ENCODE data around the gene REV3L. TPM values are rescaled to one million over a fixed set of nuclear protein-coding genes. Genes with fewer than 3 reads are reported as not detected.

The REV3L gene
- polyA plus RNA-seq, 1 of the 3 experiments (the other 2 are of a cell fraction): 7.3 TPM

GRCh38 chr6:111456208-111456607 is 26.8 kb downstream of the REV3L start (continued):
- TF ChIP-seq TCF12 (IDR thresholded peaks at IDR 0.05) (peak; percentile 47; the same call in 1 of the 2 replicates), TAF1 (IDR thresholded peaks at IDR 0.05; ENCODE audit: borderline replicate concordance, low read depth, low read length) (no peak)

GRCh38 chr6:111450636-111451035 is 32.4 kb downstream of the REV3L start:
- H3K4me1 ChIP-seq (ENCODE audit: control insufficient read depth in 1 of 2, insufficient read depth in 2 of 2, low read depth in 1 of 2, low read length in 1 of 2): peaks cover 0 to 13% of the 10 kb centered on the region in 2 experiments; a peak in 2 of 4 replicates
- no peak for DNase-seq
- H3K36me3 ChIP-seq (replicated peaks in 1 of 2; ENCODE audit: control insufficient read depth in 1 of 2, insufficient read depth in 2 of 2, low read length in 1 of 2): peaks cover 0 to 2% of the 10 kb centered on the region in 2 experiments
- H3K4me2 ChIP-seq: no peak overlapping the region
- H3K4me3 ChIP-seq (ENCODE audit: low read depth in 2 of 2, low read length in 1 of 2): no peak overlapping the region
- no peaks in the 10 kb centered on the region for H3K27me3 ChIP-seq (ENCODE audit: insufficient read depth)
- TF ChIP-seq GATA2 (CRISPR knock-in tag; IDR thresholded peaks at IDR 0.05) (no peak), POLR2AphosphoS5 (IDR thresholded peaks at IDR 0.05; ENCODE audit: low read depth, low read length) (no peak), MXI1 (IDR thresholded peaks at IDR 0.05; ENCODE audit: low read depth, low read length) (no peak), RFX5 (IDR thresholded peaks at IDR 0.05; ENCODE audit: low read length) (no peak), CHD2 (IDR thresholded peaks at IDR 0.05; ENCODE audit: low read length, partially characterized antibody) (no peak), RCOR1 (IDR thresholded peaks at IDR 0.05; ENCODE audit: low read length) (no peak), SIN3A (IDR thresholded peaks at IDR 0.05; ENCODE audit: borderline replicate concordance, low read depth, low read length) (no peak), MEF2A (IDR thresholded peaks at IDR 0.05; ENCODE audit: borderline replicate concordance, low read depth) (no peak), FOSL2 (IDR thresholded peaks at IDR 0.05; ENCODE audit: borderline replicate concordance, low read depth) (no peak), YY1 (IDR thresholded peaks at IDR 0.05; ENCODE audit: low read depth) (no peak), MAX (IDR thresholded peaks at IDR 0.05; ENCODE audit: low read depth) (no peak), GABPA (IDR thresholded peaks at IDR 0.05; ENCODE audit: low read depth) (no peak), NFIC (IDR thresholded peaks at IDR 0.05; ENCODE audit: borderline replicate concordance) (no peak), USF2 (IDR thresholded peaks at IDR 0.05; ENCODE audit: borderline replicate concordance, low read depth, low read length) (no peak)
- peaks cover 27% of the 10 kb centered on the region; the same call in 1 of the 2 replicates for H4K20me1 ChIP-seq (ENCODE audit: insufficient read depth)
- H2AFZ ChIP-seq (ENCODE audit: low read depth): no peak overlapping the region
- ChIA-PET POLR2A (no interaction called here), CTCF (no interaction called here)
- no peak overlapping the region for H3K27ac ChIP-seq (ENCODE audit: low read depth in 2 of 2, low read length in 1 of 2)
- H3K9me2 ChIP-seq: no peaks in the 10 kb centered on the region
- 92% methylated on average over 2 of the region's 2 CpGs for WGBS (ENCODE audit: low lambda C conversion rate)
- peaks cover 90% of the 10 kb centered on the region for H3K79me2 ChIP-seq (ENCODE audit: insufficient read depth)
- no peak overlapping the region for H3K9ac ChIP-seq
- H3K9me3 ChIP-seq: no peaks in the 10 kb centered on the region
- H3F3A ChIP-seq (replicated peaks; ENCODE audit: insufficient read depth): peaks cover 4% of the 10 kb centered on the region

- H3K9me3 ChIP-seq: no peaks in the 10 kb centered on the region
- H4K20me1 ChIP-seq (ENCODE audit: insufficient read depth): peaks cover 23% of the 10 kb centered on the region; the same call in 1 of the 2 replicates
- ChIA-PET CTCF (no interaction called here), POLR2A (no interaction called here)
- H3K4me1 ChIP-seq (ENCODE audit: control insufficient read depth in 1 of 2, insufficient read depth in 2 of 2, low read depth in 1 of 2, low read length in 1 of 2): peaks cover 0 to 14% of the 10 kb centered on the region in 2 experiments; a peak in 2 of 4 replicates
- H2AFZ ChIP-seq (ENCODE audit: low read depth): no peak overlapping the region
- H3K27me3 ChIP-seq (ENCODE audit: insufficient read depth): no peaks in the 10 kb centered on the region
- H3K9me2 ChIP-seq: no peaks in the 10 kb centered on the region
- H3K4me2 ChIP-seq: no peak overlapping the region
- peaks cover 89% of the 10 kb centered on the region for H3K79me2 ChIP-seq (ENCODE audit: insufficient read depth)
- no peak overlapping the region for H3K9ac ChIP-seq
- 95% methylated on average over 7 of the region's 7 CpGs for WGBS (ENCODE audit: low lambda C conversion rate)
- H3K27ac ChIP-seq (ENCODE audit: low read depth in 2 of 2, low read length in 1 of 2): no peak overlapping the region
- peaks cover 4% of the 10 kb centered on the region for H3F3A ChIP-seq (replicated peaks; ENCODE audit: insufficient read depth)
- no peak for DNase-seq
- no peak overlapping the region for H3K4me3 ChIP-seq (ENCODE audit: low read depth in 2 of 2, low read length in 1 of 2)
- peaks cover 0 to 2% of the 10 kb centered on the region in 2 experiments for H3K36me3 ChIP-seq (replicated peaks in 1 of 2; ENCODE audit: control insufficient read depth in 1 of 2, insufficient read depth in 2 of 2, low read length in 1 of 2)
- TF ChIP-seq CHD2 (IDR thresholded peaks at IDR 0.05; ENCODE audit: low read length, partially characterized antibody): no peak
- no peak for TF ChIP-seq FOXM1 (IDR thresholded peaks at IDR 0.05; ENCODE audit: low read depth)
- no peak for TF ChIP-seq RAD21 (IDR thresholded peaks at IDR 0.05; ENCODE audit: low read length)
- TF ChIP-seq EP300 (IDR thresholded peaks at IDR 0.05; ENCODE audit: borderline replicate concordance in 1 of 2, low read depth in 1 of 2, low read length in 1 of 2): no peak
- no peak for TF ChIP-seq EZH2phosphoT487 (IDR thresholded peaks at IDR 0.05; ENCODE audit: borderline replicate concordance, low read depth)
- no peak for TF ChIP-seq USF2 (IDR thresholded peaks at IDR 0.05; ENCODE audit: borderline replicate concordance, low read depth, low read length)
- no peak for TF ChIP-seq RFX5 (IDR thresholded peaks at IDR 0.05; ENCODE audit: low read length)
- no peak for TF ChIP-seq JUND (IDR thresholded peaks at IDR 0.05)
- TF ChIP-seq YY1 (IDR thresholded peaks at IDR 0.05; ENCODE audit: low read depth): no peak
- TF ChIP-seq FOSL2 (IDR thresholded peaks at IDR 0.05; ENCODE audit: borderline replicate concordance, low read depth): no peak
- no peak for TF ChIP-seq MAX (IDR thresholded peaks at IDR 0.05; ENCODE audit: low read depth)
- TF ChIP-seq NRF1 (IDR thresholded peaks at IDR 0.05; ENCODE audit: low read depth, low read length): no peak
- no peak for TF ChIP-seq TAF1 (IDR thresholded peaks at IDR 0.05; ENCODE audit: borderline replicate concordance, low read depth, low read length)
Measured at GRCh38 chr6:111450087-111450486, 32.9 kb downstream of the REV3L start.
